Stomach smooth muscle (tissue), 2 donors: ENCODE measurements around the gene TMSB10.
A peak's percentile ranks its signal among the peaks of the same experiment; 100 is the strongest.

Experiments used
- H3K27ac ChIP-seq: one replicate; pipeline ENCODE4 v1.7.0; 2013; ENCODE audit warnings: mild to moderate bottlenecking, low read length, inconsistent platforms
- H3K27me3 ChIP-seq, 2 donors: one replicate each; pipeline ENCODE4 v1.7.0; 2013; ENCODE audit warnings: low read length in 2 of 2; ENCODE audit not compliant: insufficient read depth in 2 of 2, control insufficient read depth in 1 of 2
- H3K36me3 ChIP-seq, 2 donors: one replicate each; pipeline ENCODE4 v1.7.0; 2013; ENCODE audit warnings: low read length in 2 of 2; ENCODE audit not compliant: control insufficient read depth in 2 of 2, insufficient read depth in 2 of 2
- H3K4me1 ChIP-seq: one replicate; pipeline ENCODE4 v1.7.0; 2013; ENCODE audit warnings: low read length; ENCODE audit not compliant: control insufficient read depth, insufficient read depth
- H3K4me3 ChIP-seq, 2 donors: one replicate each; pipeline ENCODE4 v1.7.0; 2013; ENCODE audit warnings: low read length in 2 of 2
- H3K9ac ChIP-seq, 2 donors: one replicate each; pipeline ENCODE4 v1.7.0; 2013; ENCODE audit warnings: low read length in 2 of 2, mild to moderate bottlenecking in 1 of 2
- H3K9me3 ChIP-seq, 2 donors: one replicate each; pipeline ENCODE4 v1.7.0; 2013; ENCODE audit warnings: low read length in 2 of 2; ENCODE audit not compliant: control insufficient read depth in 2 of 2
- donor health status: healthy.
- donor health status: Pancreatic carcinoma.

TMSB10 gene

DNA sequence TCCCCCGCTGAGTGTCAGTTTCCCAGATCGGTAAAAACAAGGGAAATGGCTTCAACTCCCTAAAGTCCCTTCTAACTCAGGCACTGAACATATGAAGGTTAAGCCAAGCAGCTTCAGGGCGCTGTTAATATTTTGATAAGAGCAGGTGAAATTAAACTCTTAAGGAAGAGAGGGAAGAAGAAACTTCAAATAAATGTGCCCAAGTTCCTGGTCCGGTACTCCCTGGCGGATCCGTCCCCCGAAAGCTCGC is 25.1 kb upstream of the TMSB10 start:
- Histone ChIP-seq H3K4me3 (peak overlapping the region; percentile 53 to 72), H3K36me3 (no peaks in the 10 kb centered on the region), H3K4me1 (peaks cover 17% of the 10 kb centered on the region), H3K27me3 (peaks cover 33 to 39% of the 10 kb centered on the region in 2 donors), H3K9me3 (no peaks in the 10 kb centered on the region), H3K27ac (no peak overlapping the region), H3K9ac (peak overlapping the region in 1 of 2 donors; percentile 51)

DNA sequence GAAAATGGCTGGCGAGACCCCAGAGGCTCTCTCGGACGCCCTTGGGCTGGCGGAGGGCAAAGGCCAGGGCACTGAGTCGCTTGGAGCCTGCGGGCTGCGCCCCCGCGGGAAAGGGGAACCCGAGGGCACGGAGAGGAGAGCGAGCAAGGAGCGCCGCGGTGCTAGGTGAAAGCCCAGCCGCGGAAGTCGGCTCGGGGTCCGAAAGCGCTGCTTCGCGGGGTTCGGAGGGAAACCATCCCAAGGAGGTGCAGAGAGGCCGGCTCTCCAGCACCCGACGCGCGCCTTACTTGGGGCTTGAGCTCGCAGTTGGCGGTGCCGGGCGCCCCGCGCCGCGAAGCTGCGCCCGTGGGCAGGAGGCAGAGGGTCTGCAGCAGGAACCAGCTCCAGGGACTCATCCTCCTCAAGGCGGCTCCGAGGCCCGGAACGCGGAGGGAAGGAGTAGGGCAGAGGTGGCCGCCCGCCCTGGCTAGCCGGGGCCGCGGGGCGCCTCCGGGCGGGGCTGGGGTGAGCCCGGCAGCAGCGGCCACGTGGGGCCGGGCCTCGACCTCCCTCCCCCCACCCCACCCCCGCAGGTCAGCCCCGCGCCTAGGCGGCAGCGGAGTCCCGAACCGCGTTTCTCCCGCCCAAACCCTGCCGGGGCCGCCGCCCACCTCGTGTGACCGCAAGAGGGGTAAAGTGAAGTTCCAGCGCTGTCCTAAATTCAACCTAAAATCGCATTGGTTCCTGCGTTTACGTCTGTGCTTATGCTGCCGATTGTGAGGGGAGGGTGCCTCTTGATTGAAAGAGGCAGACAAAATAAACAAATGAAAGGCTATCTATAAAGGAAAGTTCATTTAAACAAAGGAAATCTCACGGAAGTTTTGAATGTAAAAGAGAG is 24.6 kb upstream of the TMSB10 start, which contains the start of gene TRABD2A:
Gene TRABD2A (minus strand): TSS at position 440 of the 877 bp plus-strand sequence. CDS start 45 bp downstream, at position 395.
- peaks cover 17% of the 10 kb centered on the region for H3K4me1 ChIP-seq
- H3K9me3 ChIP-seq = no peaks in the 10 kb centered on the region
- H3K27ac ChIP-seq = no peak within 1 kb of the TSS
- no peaks in the 10 kb centered on the region for H3K36me3 ChIP-seq
- H3K27me3 ChIP-seq = peaks cover 33 to 39% of the 10 kb centered on the region in 2 donors
- H3K4me3 ChIP-seq = peak within 1 kb of the TSS; percentile 54 to 72
- peak within 1 kb of the TSS; percentile 19 to 51 for H3K9ac ChIP-seq

DNA sequence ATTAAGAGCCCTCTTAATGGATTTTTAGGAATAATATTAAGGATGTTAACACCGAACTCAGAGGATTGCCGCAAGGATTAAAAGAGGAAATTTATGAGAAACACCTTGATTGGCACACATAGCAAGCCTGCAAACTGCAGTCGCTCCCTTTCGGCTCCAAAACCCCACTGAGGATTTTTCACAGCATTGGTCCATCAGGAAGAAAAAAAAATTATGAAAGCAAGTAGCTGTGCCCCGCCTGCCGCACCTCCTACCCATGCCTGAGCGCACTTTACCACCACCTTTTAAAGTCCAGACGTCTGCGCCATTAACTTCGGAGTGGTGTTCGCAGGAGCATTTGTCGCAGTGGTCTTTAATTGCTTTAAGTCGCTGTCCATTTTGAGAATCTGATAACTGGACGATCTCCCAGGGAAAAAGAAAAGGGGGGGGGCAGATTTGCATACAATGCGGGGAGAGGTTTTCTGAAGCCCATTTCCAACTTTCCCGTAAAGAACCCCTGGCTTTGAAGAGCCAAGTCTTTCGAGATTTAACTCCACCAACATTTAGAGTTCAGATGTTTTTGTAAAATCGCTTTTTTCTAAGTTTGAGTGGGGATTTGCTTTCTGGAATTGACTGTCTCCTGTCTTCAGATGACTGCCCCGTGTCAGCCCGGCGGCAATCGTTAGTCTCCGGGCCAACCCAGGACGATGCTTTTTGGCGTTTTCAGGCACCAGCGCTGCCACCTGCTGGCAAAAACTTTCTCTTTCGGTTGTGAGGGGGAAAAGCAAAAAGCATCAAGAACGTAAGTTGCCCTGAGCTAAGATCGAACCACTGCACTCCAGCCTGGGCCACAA is 23.7 kb upstream of the TMSB10 start:
- Histone ChIP-seq H3K4me1 (peaks cover 17% of the 10 kb centered on the region), H3K27me3 (peaks cover 33 to 37% of the 10 kb centered on the region in 2 donors), H3K27ac (no peak overlapping the region), H3K9me3 (no peaks in the 10 kb centered on the region), H3K9ac (peak overlapping the region; percentile 13 to 19), H3K4me3 (peak overlapping the region; percentile 54 to 72), H3K36me3 (no peaks in the 10 kb centered on the region)

GRCh38 chr2:84882414-84882738 is 23.1 kb upstream of the TMSB10 start:
- H3K4me3 ChIP-seq = peak overlapping the region in 1 of 2 donors; percentile 72
- no peaks in the 10 kb centered on the region for H3K9me3 ChIP-seq
- no peak overlapping the region for H3K9ac ChIP-seq
- H3K27ac ChIP-seq = no peak overlapping the region
- peaks cover 33 to 37% of the 10 kb centered on the region in 2 donors for H3K27me3 ChIP-seq
- H3K4me1 ChIP-seq = peaks cover 17% of the 10 kb centered on the region
- no peaks in the 10 kb centered on the region for H3K36me3 ChIP-seq

DNA sequence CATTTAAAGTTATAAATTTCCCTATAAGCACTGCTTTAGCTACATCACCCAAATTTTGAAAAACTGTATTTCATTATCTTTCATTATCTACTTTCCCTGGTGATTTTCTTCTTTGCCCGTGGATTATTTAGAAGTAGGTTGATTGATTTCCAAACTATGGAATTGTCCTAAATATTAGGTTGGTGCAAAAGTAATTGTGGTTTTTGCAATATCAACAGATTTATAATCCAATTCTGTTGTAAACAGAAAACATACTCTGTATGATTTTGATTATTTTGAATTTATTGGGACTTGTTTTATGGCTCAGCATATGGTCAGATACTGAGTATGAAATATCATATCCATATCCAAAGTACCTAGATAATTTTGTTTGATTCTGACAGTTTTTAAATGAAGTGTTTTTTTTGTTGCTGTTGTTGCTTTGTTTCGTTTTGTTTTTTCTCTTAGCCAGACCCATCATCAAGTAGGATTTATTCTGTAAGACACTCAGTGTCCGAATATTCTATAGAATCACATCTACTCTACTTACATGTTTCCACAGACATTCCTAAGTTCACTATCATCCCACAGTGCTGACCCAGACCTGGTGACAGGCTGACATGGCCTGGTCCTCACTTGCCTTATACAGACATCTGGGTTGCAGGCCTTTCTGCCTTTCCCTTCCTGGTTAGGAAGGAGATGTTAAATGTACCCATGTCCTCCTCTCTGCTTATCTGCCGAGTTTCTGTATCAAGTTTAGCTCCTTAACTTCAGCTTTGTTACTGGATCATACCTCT is 22.5 kb upstream of the TMSB10 start:
- peaks cover 17% of the 10 kb centered on the region for H3K4me1 ChIP-seq
- no peaks in the 10 kb centered on the region for H3K36me3 ChIP-seq
- H3K4me3 ChIP-seq = no peak overlapping the region
- no peak overlapping the region for H3K9ac ChIP-seq
- H3K27me3 ChIP-seq = peaks cover 33 to 37% of the 10 kb centered on the region in 2 donors
- H3K27ac ChIP-seq = no peak overlapping the region
- H3K9me3 ChIP-seq = no peaks in the 10 kb centered on the region

GRCh38 chr2:84884449-84884848 is 21.0 kb upstream of the TMSB10 start:
- H3K27ac ChIP-seq = no peak overlapping the region
- peaks cover 31 to 33% of the 10 kb centered on the region in 2 donors for H3K27me3 ChIP-seq
- no peaks in the 10 kb centered on the region for H3K9me3 ChIP-seq
- no peaks in the 10 kb centered on the region for H3K36me3 ChIP-seq
- no peak overlapping the region for H3K4me3 ChIP-seq
- no peak overlapping the region for H3K9ac ChIP-seq
- H3K4me1 ChIP-seq = peaks cover 28% of the 10 kb centered on the region

- Histone ChIP-seq H3K36me3 (no peaks in the 10 kb centered on the region), H3K9ac (no peak overlapping the region), H3K27me3 (peaks cover 29 to 31% of the 10 kb centered on the region in 2 donors), H3K27ac (no peak overlapping the region), H3K4me3 (no peak overlapping the region), H3K9me3 (no peaks in the 10 kb centered on the region), H3K4me1 (peaks cover 26% of the 10 kb centered on the region)
These were observed 20.3 kb upstream of the TMSB10 start for GRCh38 chr2:84885111-84885510.

DNA sequence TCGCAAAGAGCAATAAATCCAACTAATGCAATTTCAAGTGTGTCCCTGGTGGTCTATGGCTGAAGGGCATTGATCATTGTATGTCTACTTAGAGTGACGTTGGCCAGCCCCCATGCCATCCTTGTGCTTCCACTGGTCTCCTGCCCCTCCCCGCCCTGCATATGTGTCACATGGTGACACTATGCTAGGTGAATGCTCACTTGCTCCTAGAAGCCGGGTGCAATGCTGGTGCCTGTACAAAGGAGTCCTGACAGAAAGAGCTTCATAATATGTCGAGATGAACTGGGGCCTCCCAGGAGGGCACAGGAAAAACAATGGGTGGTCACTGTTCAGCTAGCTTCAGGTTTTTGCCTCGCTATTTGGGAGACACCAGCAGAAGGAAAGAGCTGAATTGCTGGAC is 18.7 kb upstream of the TMSB10 start:
- H3K9ac ChIP-seq = no peak overlapping the region
- no peaks in the 10 kb centered on the region for H3K36me3 ChIP-seq
- no peaks in the 10 kb centered on the region for H3K9me3 ChIP-seq
- no peak overlapping the region for H3K27ac ChIP-seq
- peaks cover 11% of the 10 kb centered on the region for H3K4me1 ChIP-seq
- H3K4me3 ChIP-seq = no peak overlapping the region
- H3K27me3 ChIP-seq = peaks cover 15 to 16% of the 10 kb centered on the region in 2 donors

DNA sequence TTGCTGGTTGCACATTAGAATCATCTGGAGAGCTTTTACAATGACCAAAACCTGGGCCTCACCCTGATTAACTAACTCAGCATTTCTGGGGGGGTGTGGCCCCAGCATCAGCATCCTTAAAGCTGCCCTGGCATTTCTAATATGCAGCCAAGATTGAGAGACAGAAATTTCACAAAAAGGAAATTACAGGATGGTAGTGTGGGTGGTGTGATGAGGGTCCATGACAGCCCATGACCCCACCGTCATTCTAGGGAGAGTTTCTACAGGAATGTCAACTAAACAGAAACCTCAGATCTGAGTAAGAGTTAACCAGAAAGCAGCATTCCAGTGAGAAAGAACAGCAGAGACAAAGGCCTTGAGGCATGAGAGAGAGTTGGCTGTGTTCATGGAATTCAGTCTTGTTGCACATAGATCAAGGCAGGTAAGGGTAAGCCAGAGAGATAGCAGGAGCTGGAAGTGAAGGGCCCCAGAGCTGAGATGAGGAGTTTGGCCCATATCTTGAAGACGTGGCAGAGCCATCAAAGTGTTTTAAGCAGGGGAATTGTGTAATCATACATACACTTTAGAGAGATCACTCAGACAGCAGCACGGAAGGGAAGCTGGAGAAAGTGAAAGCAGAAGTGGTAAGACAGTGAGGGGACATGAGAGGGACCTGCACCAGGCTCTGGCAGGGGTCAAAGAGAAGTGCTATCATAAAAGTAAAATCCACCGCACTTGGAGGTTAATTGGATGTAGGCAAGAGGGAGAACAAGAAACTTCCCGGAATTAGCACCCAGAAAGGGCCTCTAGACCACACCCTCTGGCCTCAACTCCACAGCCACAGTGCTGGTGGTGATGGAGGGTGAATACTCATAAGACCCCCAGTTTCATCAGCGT is 16.8 kb upstream of the TMSB10 start:
- H3K9me3 ChIP-seq = no peaks in the 10 kb centered on the region
- H3K4me1 ChIP-seq = peaks cover 11% of the 10 kb centered on the region
- peak overlapping the region in 1 of 2 donors; percentile 55 for H3K4me3 ChIP-seq
- peaks cover 11 to 14% of the 10 kb centered on the region in 2 donors for H3K27me3 ChIP-seq
- peak overlapping the region; percentile 24 for H3K27ac ChIP-seq
- H3K9ac ChIP-seq = peak overlapping the region in 1 of 2 donors; percentile 36
- no peaks in the 10 kb centered on the region for H3K36me3 ChIP-seq

GRCh38 chr2:84889332-84889731 is 16.1 kb upstream of the TMSB10 start:
- H3K4me3 ChIP-seq = peak overlapping the region in 1 of 2 donors; percentile 55
- no peak overlapping the region for H3K9ac ChIP-seq
- peak overlapping the region; percentile 24 for H3K27ac ChIP-seq
- H3K27me3 ChIP-seq = peaks cover 6 to 7% of the 10 kb centered on the region in 2 donors
- no peaks in the 10 kb centered on the region for H3K36me3 ChIP-seq
- H3K4me1 ChIP-seq = peaks cover 11% of the 10 kb centered on the region
- H3K9me3 ChIP-seq = no peaks in the 10 kb centered on the region
